SK-N-SH (cell line): ENCODE measurements around the gene DUSP6. TPM values are rescaled to one million over a fixed set of nuclear protein-coding genes. Genes with fewer than 3 reads are reported as not detected.

Experiments used
- CTCF ChIA-PET: fragments of 300-600, 350-600 bp; formaldehyde crosslinking; extraction: SDS; loops from one replicate; lab custom pipeline; 2021; lab: Yijun Ruan, JAX
- POLR2A ChIA-PET: fragments of 350-600 bp; sonication (Branson Sonifier 250); formaldehyde crosslinking; extraction: SDS; loops from one replicate; lab custom pipeline; 2020; ENCODE audit warnings: antibody characterized with exemption, inconsistent platforms; lab: Yijun Ruan, JAX
- DNase-seq: peaks from one replicate; pipeline ENCODE4 v3.0.0; 2012
- H2AFZ ChIP-seq: fragments of 200-600 bp; sonication (generic); 2 replicates; pipeline ENCODE4 v1.8.1; 2016; ENCODE audit warnings: antibody characterized with exemption, mild to moderate bottlenecking, low read depth
- H3F3A ChIP-seq: fragments of 200-600 bp; sonication (generic); replicated peaks from 2 replicates; pipeline ENCODE3; 2016; ENCODE audit warnings: antibody characterized with exemption, mild to moderate bottlenecking; ENCODE audit not compliant: insufficient read depth
- H3K27ac ChIP-seq, 2 experiments: fragments of 200-500 bp in 1 of 2; fragments of 200-600 bp in 1 of 2; sonication (Bioruptor generic) in 1 of 2; sonication (generic), shearing (Covaris generic) in 1 of 2; 2 replicates each; pipeline versions ENCODE4 v1.5.1 to v1.6.1; 2014 to 2016; ENCODE audit warnings: low read depth in 2 of 2, inconsistent platforms in 1 of 2, low read length in 1 of 2, mild to moderate bottlenecking in 1 of 2, mixed read lengths in 1 of 2
- H3K27me3 ChIP-seq: fragments of 200-600 bp; sonication (generic), shearing (Covaris generic); 2 replicates; pipeline ENCODE4 v1.6.1; 2016; ENCODE audit warnings: mixed run types; ENCODE audit not compliant: insufficient read depth
- H3K36me3 ChIP-seq, 2 experiments: fragments of 200-500 bp in 1 of 2; fragments of 200-600 bp in 1 of 2; sonication (Bioruptor generic) in 1 of 2; sonication (generic) in 1 of 2; replicated peaks in 1 of 2; 2 replicates each; pipeline versions ENCODE3 to v1.5.1; 2014 to 2016; ENCODE audit warnings: low read length in 1 of 2, mild to moderate bottlenecking in 1 of 2; ENCODE audit not compliant: insufficient read depth in 2 of 2, control insufficient read depth in 1 of 2
- H3K4me1 ChIP-seq, 2 experiments: fragments of 200-500 bp in 1 of 2; fragments of 200-600 bp in 1 of 2; sonication (Bioruptor generic) in 1 of 2; sonication (generic), shearing (Covaris generic) in 1 of 2; 2 replicates each; pipeline versions ENCODE4 v1.5.1 to v1.6.1; 2014 to 2016; ENCODE audit warnings: low read depth in 1 of 2, low read length in 1 of 2, mixed run types in 1 of 2; ENCODE audit not compliant: insufficient read depth in 2 of 2, control insufficient read depth in 1 of 2
- H3K4me2 ChIP-seq: fragments of 200-600 bp; sonication (generic), shearing (Covaris generic); 2 replicates; pipeline ENCODE4 v1.6.1; 2017; ENCODE audit warnings: mixed run types
- H3K4me3 ChIP-seq, 2 experiments: fragments of 200-500 bp in 1 of 2; fragments of 200-600 bp in 1 of 2; sonication (Bioruptor generic) in 1 of 2; sonication (generic), shearing (Covaris generic) in 1 of 2; 2 replicates each; pipeline versions ENCODE4 v1.5.1 to v1.8.1; 2014 to 2016; ENCODE audit warnings: low read depth in 2 of 2, inconsistent platforms in 1 of 2, low read length in 1 of 2, mild to moderate bottlenecking in 1 of 2, mixed read lengths in 1 of 2, moderate library complexity in 1 of 2
- H3K79me2 ChIP-seq: fragments of 200-600 bp; sonication (generic); 2 replicates; pipeline ENCODE4 v1.8.1; 2017; ENCODE audit warnings: mild to moderate bottlenecking; ENCODE audit not compliant: insufficient read depth
- H3K9ac ChIP-seq: fragments of 200-600 bp; sonication (generic); 2 replicates; pipeline ENCODE4 v1.6.1; 2017; ENCODE audit warnings: mixed run types
- H3K9me2 ChIP-seq: fragments of 200-600 bp; sonication (generic); 2 replicates; pipeline ENCODE4 v1.6.1; 2017; ENCODE audit warnings: mixed run types
- H3K9me3 ChIP-seq: fragments of 200-600 bp; sonication (generic); 2 replicates; pipeline ENCODE4 v1.6.1; 2017; ENCODE audit warnings: mixed run types, mild to moderate bottlenecking, moderate library complexity
- H4K20me1 ChIP-seq: fragments of 200-600 bp; sonication (generic); 2 replicates; pipeline ENCODE4 v1.6.1; 2017; ENCODE audit warnings: mild to moderate bottlenecking, mixed run types; ENCODE audit not compliant: insufficient read depth
- CHD2 ChIP-seq: fragments of 150-350 bp; IDR thresholded peaks from 2 replicates; pipeline ENCODE4 v1.6.1; 2018; ENCODE audit warnings: low read length; ENCODE audit not compliant: partially characterized antibody
- EP300 ChIP-seq, 2 experiments: IDR thresholded peaks; 2 replicates each; pipeline versions ENCODE4 v1.4.0 to v1.6.1; 2012; ENCODE audit warnings: borderline replicate concordance in 1 of 2, low read depth in 1 of 2, low read length in 1 of 2
- FOSL2 ChIP-seq: IDR thresholded peaks from 2 replicates; pipeline ENCODE4 v1.4.0; 2012; ENCODE audit warnings: low read depth, mild to moderate bottlenecking, moderate library complexity, borderline replicate concordance
- FOXJ3 ChIP-seq: sonication (generic); formaldehyde crosslinking; IDR thresholded peaks from 2 replicates; pipeline ENCODE4 v1.5.1; 2020; ENCODE audit warnings: mild to moderate bottlenecking, missing genetic modification reagents
- FOXM1 ChIP-seq: IDR thresholded peaks from 2 replicates; pipeline ENCODE4 v1.4.0; 2012; ENCODE audit warnings: low read depth, mild to moderate bottlenecking
- GATA2 ChIP-seq: sonication (generic); formaldehyde crosslinking; IDR thresholded peaks from 2 replicates; pipeline ENCODE4 v1.5.0; 2020; ENCODE audit warnings: mild to moderate bottlenecking, missing genetic modification reagents
- IRF3 ChIP-seq: fragments of 150-350 bp; IDR thresholded peaks from 2 replicates; pipeline ENCODE4 v1.6.1; 2016; ENCODE audit warnings: mild to moderate bottlenecking, low read depth, low read length
- JUND ChIP-seq: IDR thresholded peaks from 2 replicates; pipeline ENCODE4 v1.4.0; 2012
- MAX ChIP-seq: IDR thresholded peaks from 2 replicates; pipeline ENCODE4 v1.4.0; 2012; ENCODE audit warnings: low read depth
- MEF2A ChIP-seq: IDR thresholded peaks from 2 replicates; pipeline ENCODE4 v1.4.0; 2012; ENCODE audit warnings: low read depth, borderline replicate concordance
- NRF1 ChIP-seq: IDR thresholded peaks from 2 replicates; pipeline ENCODE4 v1.6.1; 2012; ENCODE audit warnings: low read depth, mild to moderate bottlenecking, low read length
- PBX3 ChIP-seq: IDR thresholded peaks from 2 replicates; pipeline ENCODE4; 2012
- RCOR1 ChIP-seq: fragments of 150-350 bp; IDR thresholded peaks from 2 replicates; pipeline ENCODE4 v1.6.1; 2017; ENCODE audit warnings: antibody characterized with exemption, low read length
- RFX5 ChIP-seq: IDR thresholded peaks from 2 replicates; pipeline ENCODE4 v1.6.1; 2012; ENCODE audit warnings: mild to moderate bottlenecking, improper control_type of control experiment, low read length
- RXRA ChIP-seq: IDR thresholded peaks from 2 replicates; pipeline ENCODE4 v1.4.0; 2012; ENCODE audit warnings: low read depth, mild to moderate bottlenecking, borderline replicate concordance
- SIN3A ChIP-seq: IDR thresholded peaks from 2 replicates; pipeline ENCODE4 v1.6.1; 2012; ENCODE audit warnings: low read depth, mild to moderate bottlenecking, low read length, moderate library complexity, borderline replicate concordance
- SMC3 ChIP-seq: IDR thresholded peaks from 2 replicates; pipeline ENCODE4 v1.6.1; 2012; ENCODE audit warnings: low read depth, low read length, improper control_type of control experiment
- TAF1 ChIP-seq: IDR thresholded peaks from 2 replicates; pipeline ENCODE4 v1.6.1; 2012; ENCODE audit warnings: low read depth, mild to moderate bottlenecking, low read length, moderate library complexity, borderline replicate concordance
- TCF12 ChIP-seq: IDR thresholded peaks from 2 replicates; pipeline ENCODE4 v1.4.0; 2012
- USF1 ChIP-seq: IDR thresholded peaks from 2 replicates; pipeline ENCODE4 v1.4.0; 2012; ENCODE audit warnings: low read depth, borderline replicate concordance
- USF2 ChIP-seq: fragments of 150-350 bp; IDR thresholded peaks from 2 replicates; pipeline ENCODE4 v1.6.1; 2017; ENCODE audit warnings: antibody characterized with exemption, low read length, low read depth, borderline replicate concordance
- YY1 ChIP-seq: IDR thresholded peaks from 2 replicates; pipeline ENCODE4 v1.4.0; 2012; ENCODE audit warnings: low read depth, mild to moderate bottlenecking
- ZBTB33 ChIP-seq: IDR thresholded peaks from 2 replicates; pipeline ENCODE4 v1.4.0; 2012; ENCODE audit warnings: low read depth, borderline replicate concordance
- WGBS: methylation state at CpG from one replicate; pipeline ENCODE4 v1.1.6; 2017; ENCODE audit warnings: low lambda C conversion rate; 5-methylcytosine and 5-hydroxymethylcytosine counted together
- polyA plus RNA-seq, 3 experiments: library from polyadenylated mRNA; depleted of rRNA; stranded (reverse); fragments of >200 nt; gene quantifications; 2 replicates each; pipeline ENCODE4 v1.2.3, GENCODE V29; 2012

DUSP6 gene
- polyA plus RNA-seq, 1 of the 3 experiments (the other 2 are of a cell fraction) = 71.4 TPM

- no peak for TF ChIP-seq TAF1
- TF ChIP-seq USF1 = no peak
- no peak for TF ChIP-seq USF2
- no peak for TF ChIP-seq IRF3
- peak; percentile 66 for TF ChIP-seq TCF12
- no peak for TF ChIP-seq YY1
- no peak for TF ChIP-seq ZBTB33
- no peak for TF ChIP-seq JUND
- TF ChIP-seq RXRA = no peak
- TF ChIP-seq RCOR1 = peak; percentile 88
- no peak for TF ChIP-seq SIN3A
- peak; percentile 46 for TF ChIP-seq CHD2
- no peak for TF ChIP-seq PBX3
- TF ChIP-seq MAX = no peak
- no peak for TF ChIP-seq FOXJ3 (CRISPR knock-in tag)
- TF ChIP-seq RFX5 = no peak
- TF ChIP-seq MEF2A = no peak
- no peak for TF ChIP-seq FOXM1
- TF ChIP-seq NRF1 = no peak
- TF ChIP-seq GATA2 (CRISPR knock-in tag) = peak; percentile 81
- TF ChIP-seq SMC3 = no peak
- TF ChIP-seq FOSL2 = no peak
- peak in 1 of 2 experiments; percentile 78; a peak in 2 of 4 replicates for TF ChIP-seq EP300 (IDR thresholded peaks at IDR 0.05; ENCODE audit: borderline replicate concordance in 1 of 2, low read depth in 1 of 2, low read length in 1 of 2)
- H3F3A ChIP-seq = no peaks in the 10 kb centered on the region
- H3K9me2 ChIP-seq = no peaks in the 10 kb centered on the region
- CTCF ChIA-PET = no interaction called here
- H3K4me2 ChIP-seq = peak overlapping the region; percentile 46
- no peaks in the 10 kb centered on the region for H3K36me3 ChIP-seq
- POLR2A ChIA-PET = interaction anchor here (1.5 kb wide), 1 partner anchor 29 kb away, joined by 3 read pairs; no protein-coding TSS in a partner anchor
- no peaks in the 10 kb centered on the region for H4K20me1 ChIP-seq
- H3K9ac ChIP-seq = no peak overlapping the region
- H3K27me3 ChIP-seq = no peaks in the 10 kb centered on the region
- 93% methylated on average over 6 of the region's 6 CpGs for WGBS
- H3K79me2 ChIP-seq = no peaks in the 10 kb centered on the region
- H3K9me3 ChIP-seq = no peaks in the 10 kb centered on the region
- H3K27ac ChIP-seq = peak overlapping the region; percentile 35 to 88; a peak in 3 of 4 replicates
- DNase-seq = peak; percentile 50
- H2AFZ ChIP-seq = no peak overlapping the region
- no peak overlapping the region for H3K4me3 ChIP-seq
- peaks cover 27 to 35% of the 10 kb centered on the region in 2 experiments; a peak in 3 of 4 replicates for H3K4me1 ChIP-seq
These were observed 31.1 kb upstream of the DUSP6 start for GRCh38 chr12:89383235-89384049.
